Panc1 (cell line): ENCODE measurements around the gene VSNL1. TPM values are rescaled to one million over a fixed set of nuclear protein-coding genes. Genes with fewer than 3 reads are reported as not detected.

Source experiments
- ATAC-seq: fragments of 200-7000 bp; cut with Tn5 transposase; 2 replicates; pipeline ENCODE4 v1.9.1; 2020; ENCODE audit warnings: mild to moderate bottlenecking, moderate library complexity
- BruUV-seq: library from RNA; stranded (reverse); fragments of 400-500 nt; replicated peaks from 2 replicates; lab custom pipeline; 2021; lab: Mats Ljungman, UMichigan
- CTCF ChIA-PET: fragments of 300-600 bp; sonication (Branson Sonifier 250); formaldehyde crosslinking; loops from one replicate; lab custom pipeline; 2022; ENCODE audit warnings: antibody characterized with exemption; lab: Charles Lee
- POLR2A ChIA-PET: fragments of 300-600 bp; sonication (Branson Sonifier 250); formaldehyde crosslinking; loops from one replicate; lab custom pipeline; 2022; ENCODE audit warnings: antibody characterized with exemption; lab: Charles Lee
- DNase-seq: peaks from one replicate; pipeline ENCODE4 v3.0.0-alpha.2; 2010; ENCODE audit warnings: low read depth, low spot score
- H3K27ac ChIP-seq: 2 replicates; pipeline ENCODE4 v1.5.1; 2011; ENCODE audit warnings: mild to moderate bottlenecking, low read length, inconsistent platforms
- H3K27me3 ChIP-seq: fragments of 200-500 bp; sonication (Bioruptor generic); 2 replicates; pipeline ENCODE4 v1.6.0; 2014; ENCODE audit warnings: low read length, inconsistent platforms; ENCODE audit not compliant: control insufficient read depth, insufficient read depth
- H3K36me3 ChIP-seq: fragments of 200-500 bp; sonication (Bioruptor generic); 2 replicates; pipeline ENCODE4 v1.5.1; 2014; ENCODE audit warnings: inconsistent platforms, mild to moderate bottlenecking, low read length, moderate library complexity; ENCODE audit not compliant: control insufficient read depth, insufficient read depth
- H3K4me1 ChIP-seq: 2 replicates; pipeline ENCODE4 v1.5.1; 2011; ENCODE audit warnings: inconsistent platforms, mild to moderate bottlenecking, low read length, moderate library complexity; ENCODE audit not compliant: control insufficient read depth, insufficient read depth
- H3K4me3 ChIP-seq, 2 experiments: 2 replicates each; pipeline ENCODE4 v1.5.1; 2011 to 2012; ENCODE audit warnings: low read depth in 2 of 2, low read length in 2 of 2, mild to moderate bottlenecking in 2 of 2, inconsistent platforms in 1 of 2, moderate library complexity in 1 of 2
- H3K9me3 ChIP-seq: fragments of 200-500 bp; sonication (Bioruptor generic); 2 replicates; pipeline ENCODE4 v1.5.1; 2014; ENCODE audit warnings: low read depth, mild to moderate bottlenecking, inconsistent platforms, low read length, moderate library complexity; ENCODE audit not compliant: control insufficient read depth, insufficient read depth
- CTCF ChIP-seq: fragments of 450-650 bp; IDR thresholded peaks from 2 replicates; pipeline ENCODE4 v1.5.1; 2017; ENCODE audit warnings: mild to moderate bottlenecking
- POLR2AphosphoS5 ChIP-seq: IDR thresholded peaks from 2 replicates; pipeline ENCODE4 v1.6.1; 2012; ENCODE audit warnings: mild to moderate bottlenecking, low read depth, low read length, moderate library complexity
- REST ChIP-seq, 2 experiments: IDR thresholded peaks; 2 replicates each; pipeline ENCODE4 v1.6.1; 2011 to 2012; ENCODE audit warnings: low read depth in 2 of 2, control low read depth in 1 of 2, low read length in 1 of 2, mild to moderate bottlenecking in 1 of 2, moderate library complexity in 1 of 2; ENCODE audit not compliant: insufficient read depth in 1 of 2
- SIN3A ChIP-seq: IDR thresholded peaks from 2 replicates; pipeline ENCODE4 v1.6.1; 2012; ENCODE audit warnings: low read depth, mild to moderate bottlenecking, low read length, moderate library complexity, borderline replicate concordance; ENCODE audit not compliant: insufficient read depth
- TCF7L2 ChIP-seq: IDR thresholded peaks from 2 replicates; pipeline ENCODE4 v1.6.1; 2011; ENCODE audit warnings: mild to moderate bottlenecking, low read depth, low read length, inconsistent platforms
- in situ Hi-C: cut with HindIII; loops from 2 replicates; pipeline ENCODE4 v1.10.0; 2016; ENCODE audit warnings: low sequenced_read_pairs, low pct_unique_long_range_greater_than_20kb
- intact Hi-C: fragments of 100-400 bp; cut with micrococcal nuclease; formaldehyde crosslinking; loops from one replicate; pipeline ENCODE4 v1.10.0; 2022; ENCODE audit not compliant: unreplicated experiment
- total RNA-seq: library from RNA; stranded (reverse); gene quantifications from one replicate; pipeline ENCODE4 v1.2.1, GENCODE V29; 2021; ENCODE audit not compliant: unreplicated experiment

VSNL1 gene
- total RNA-seq, 1 experiment from 2014 or later: not detected

- H3K27ac ChIP-seq: no peak overlapping the region
- intact Hi-C loops: no loop called here
- ATAC-seq (no peak), DNase-seq (no peak)
- H3K4me3 ChIP-seq: no peak overlapping the region
- TF ChIP-seq SIN3A (no peak), REST (IDR thresholded peaks at IDR 0.05; ENCODE audit: insufficient read depth in 1 of 2, low read depth in 2 of 2, low read length in 1 of 2) (no peak), POLR2AphosphoS5 (no peak), TCF7L2 (no peak), CTCF (no peak)
- no peaks in the 10 kb centered on the region for H3K4me1 ChIP-seq
- no peaks in the 10 kb centered on the region; the same call in 1 of the 2 replicates for H3K27me3 ChIP-seq
- ChIA-PET POLR2A (no interaction called here), CTCF (no interaction called here)
- H3K9me3 ChIP-seq: no peaks in the 10 kb centered on the region
- H3K36me3 ChIP-seq: no peaks in the 10 kb centered on the region
- BruUV-seq: no TSS peak
- in situ Hi-C loops: no loop called here
Measured at GRCh38 chr2:17615728-17616351, 75.3 kb downstream of the VSNL1 start.

- DNase-seq (no peak), ATAC-seq (no peak)
- in situ Hi-C loops: no loop called here
- no peaks in the 10 kb centered on the region for H3K9me3 ChIP-seq
- H3K27me3 ChIP-seq: no peaks in the 10 kb centered on the region; the same call in 1 of the 2 replicates
- H3K4me1 ChIP-seq: no peaks in the 10 kb centered on the region
- TF ChIP-seq POLR2AphosphoS5 (no peak), TCF7L2 (no peak), REST (IDR thresholded peaks at IDR 0.05; ENCODE audit: insufficient read depth in 1 of 2, low read depth in 2 of 2, low read length in 1 of 2) (no peak), SIN3A (no peak), CTCF (no peak)
- CTCF ChIA-PET: no interaction called here
- no peak overlapping the region for H3K4me3 ChIP-seq
- no peak overlapping the region for H3K27ac ChIP-seq
- POLR2A ChIA-PET: no interaction called here
- intact Hi-C loops: no loop called here
- no TSS peak for BruUV-seq
- no peaks in the 10 kb centered on the region for H3K36me3 ChIP-seq
Measured at GRCh38 chr2:17616405-17616804, 75.9 kb downstream of the VSNL1 start.
